H9 (cell line): ENCODE results near the gene SHB. TPM values are rescaled to one million over a fixed set of nuclear protein-coding genes. Genes with fewer than 3 reads are reported as not detected.

Experiments
- DNase-seq: peaks from one replicate; pipeline ENCODE4 v3.0.0-alpha.2; 2017
- H2AFZ ChIP-seq: one replicate; pipeline ENCODE4 v1.6.1; 2013; ENCODE audit warnings: mild to moderate bottlenecking, low read length, control low read depth, moderate library complexity
- H2AK5ac ChIP-seq: 2 replicates; pipeline ENCODE4 v1.6.1; 2013; ENCODE audit warnings: low read length, control low read depth, mixed read lengths; ENCODE audit not compliant: insufficient read length
- H2BK120ac ChIP-seq: one replicate; pipeline ENCODE4 v1.6.1; 2013; ENCODE audit warnings: low read depth, mild to moderate bottlenecking, low read length, control low read depth, inconsistent platforms; ENCODE audit not compliant: poor library complexity, severe bottlenecking
- H2BK12ac ChIP-seq: 2 replicates; pipeline ENCODE4 v1.6.1; 2013; ENCODE audit warnings: low read length, control low read depth, mixed read lengths, low read depth; ENCODE audit not compliant: insufficient read length
- H2BK15ac ChIP-seq: 2 replicates; pipeline ENCODE4 v1.6.1; 2013; ENCODE audit warnings: low read depth, low read length, control low read depth
- H2BK20ac ChIP-seq: one replicate; pipeline ENCODE4 v1.6.1; 2013; ENCODE audit warnings: low read depth, mild to moderate bottlenecking, low read length, control low read depth, inconsistent platforms; ENCODE audit not compliant: poor library complexity, severe bottlenecking
- H2BK5ac ChIP-seq: 2 replicates; pipeline ENCODE4 v1.6.1; 2013; ENCODE audit warnings: low read length, control low read depth, mixed read lengths; ENCODE audit not compliant: insufficient read length
- H3K14ac ChIP-seq: 2 replicates; pipeline ENCODE4 v1.6.1; 2013; ENCODE audit warnings: low read length, control low read depth; ENCODE audit not compliant: insufficient read depth
- H3K18ac ChIP-seq: 2 replicates; pipeline ENCODE4 v1.6.1; 2013; ENCODE audit warnings: low read depth, mild to moderate bottlenecking, mixed read lengths, low read length, control low read depth; ENCODE audit not compliant: insufficient read length
- H3K23ac ChIP-seq: 2 replicates; pipeline ENCODE4 v1.6.1; 2013; ENCODE audit warnings: low read length, control low read depth, mixed read lengths, low read depth; ENCODE audit not compliant: insufficient read length
- H3K23me2 ChIP-seq: 2 replicates; pipeline ENCODE4 v1.6.1; 2013; ENCODE audit warnings: low read depth, mild to moderate bottlenecking, mixed read lengths, low read length, control low read depth; ENCODE audit not compliant: insufficient read length, poor library complexity, severe bottlenecking
- H3K27ac ChIP-seq: 2 replicates; pipeline ENCODE4 v1.5.1; 2013; ENCODE audit warnings: low read length, control low read depth, mixed read lengths, low read depth; ENCODE audit not compliant: insufficient read length
- H3K27me3 ChIP-seq: 2 replicates; pipeline ENCODE4 v1.6.1; 2013; ENCODE audit warnings: low read length, control low read depth, inconsistent platforms; ENCODE audit not compliant: insufficient read depth
- H3K4ac ChIP-seq: 2 replicates; pipeline ENCODE4 v1.6.1; 2013; ENCODE audit warnings: low read depth, mild to moderate bottlenecking, control low read depth, inconsistent platforms, low read length, moderate library complexity
- H3K4me1 ChIP-seq: 2 replicates; pipeline ENCODE4 v1.6.1; 2013; ENCODE audit warnings: low read length, control low read depth, inconsistent platforms; ENCODE audit not compliant: insufficient read depth
- H3K4me2 ChIP-seq: 2 replicates; pipeline ENCODE4 v1.6.1; 2013; ENCODE audit warnings: low read length, control low read depth, mixed read lengths; ENCODE audit not compliant: insufficient read length, insufficient read depth
- H3K56ac ChIP-seq: 2 replicates; pipeline ENCODE4 v1.6.1; 2013; ENCODE audit warnings: low read depth, mild to moderate bottlenecking, mixed read lengths, low read length, control low read depth; ENCODE audit not compliant: insufficient read length
- H3K79me1 ChIP-seq: 2 replicates; pipeline ENCODE4 v1.6.1; 2013; ENCODE audit warnings: low read depth, mild to moderate bottlenecking, moderate library complexity, low read length, control low read depth, inconsistent platforms; ENCODE audit not compliant: insufficient read depth, poor library complexity, severe bottlenecking
- H3K79me2 ChIP-seq: 2 replicates; pipeline ENCODE4 v1.6.1; 2013; ENCODE audit warnings: low read length, control low read depth, inconsistent platforms; ENCODE audit not compliant: insufficient read depth
- H3K9ac ChIP-seq: 2 replicates; pipeline ENCODE4 v1.6.1; 2013; ENCODE audit warnings: low read length, control low read depth, mixed read lengths; ENCODE audit not compliant: insufficient read length; ENCODE audit errors: extremely low read depth
- H3K9me3 ChIP-seq: one replicate; pipeline ENCODE4 v1.6.1; 2013; ENCODE audit warnings: low read depth, low read length, inconsistent platforms; ENCODE audit not compliant: control insufficient read depth
- H3T11ph ChIP-seq: one replicate; pipeline ENCODE4 v1.6.1; 2013; ENCODE audit warnings: mild to moderate bottlenecking, low read length, control low read depth, inconsistent platforms
- H4K20me1 ChIP-seq: one replicate; pipeline ENCODE4 v1.6.1; 2013; ENCODE audit not compliant: control insufficient read depth, insufficient read length, insufficient read depth
- H4K5ac ChIP-seq: 2 replicates; pipeline ENCODE4 v1.6.1; 2013; ENCODE audit warnings: low read depth, mild to moderate bottlenecking, mixed read lengths, low read length, control low read depth; ENCODE audit not compliant: insufficient read length
- H4K8ac ChIP-seq: replicated peaks from 2 replicates; pipeline ENCODE4 v1.6.1; 2013; ENCODE audit warnings: low read length, control low read depth, mixed read lengths, low read depth; ENCODE audit not compliant: insufficient read length
- H4K91ac ChIP-seq: 2 replicates; pipeline ENCODE4 v1.6.1; 2013; ENCODE audit warnings: low read depth, mild to moderate bottlenecking, moderate library complexity, mixed read lengths, low read length, control low read depth; ENCODE audit not compliant: insufficient read length
- H3K27ac Mint-ChIP-seq, 3 experiments: 2 replicates in 2 of 3; 3 replicates in 1 of 3; pipeline ENCODE4 v1.8.0; 2020 to 2021; ENCODE audit warnings: mixed read lengths in 3 of 3, mild to moderate bottlenecking in 1 of 3, moderate library complexity in 1 of 3
- H3K27me3 Mint-ChIP-seq: 2 replicates; pipeline ENCODE4 v1.8.0; 2021; ENCODE audit warnings: low read depth, mild to moderate bottlenecking, moderate library complexity, mixed read lengths
- H3K36me3 Mint-ChIP-seq, 3 experiments: 2 replicates in 2 of 3; 3 replicates in 1 of 3; pipeline ENCODE4 v1.8.0; 2020 to 2021; ENCODE audit warnings: low read depth in 3 of 3, mixed read lengths in 3 of 3; ENCODE audit not compliant: insufficient read depth in 1 of 3
- H3K4me1 Mint-ChIP-seq, 2 experiments: 2 replicates each; pipeline ENCODE4 v1.8.0; 2020; ENCODE audit warnings: mixed read lengths in 2 of 2
- H3K4me3 Mint-ChIP-seq, 2 experiments: 2 replicates in 1 of 2; 3 replicates in 1 of 2; pipeline ENCODE4 v1.8.0; 2020 to 2021; ENCODE audit warnings: mild to moderate bottlenecking in 2 of 2, mixed read lengths in 2 of 2, moderate library complexity in 1 of 2
- H3K9me3 Mint-ChIP-seq, 2 experiments: 2 replicates in 1 of 2; 3 replicates in 1 of 2; pipeline ENCODE4 v1.8.0; 2020; ENCODE audit warnings: mild to moderate bottlenecking in 2 of 2, mixed read lengths in 2 of 2, moderate library complexity in 1 of 2
- WGBS: extraction: QIAGEN DNeasy Blood & Tissue Kit; methylation state at CpG from one replicate; pipeline ENCODE4 v1.1.7; 2013; ENCODE audit warnings: missing lambda C conversion rate, low lambda C conversion rate, mixed read lengths; ENCODE audit not compliant: insufficient read length; ENCODE audit errors: extremely low coverage; 5-methylcytosine and 5-hydroxymethylcytosine counted together
- total RNA-seq: library from RNA; stranded (reverse); gene quantifications from 2 replicates; pipeline ENCODE4 v1.2.1, GENCODE V29; 2021
- TF ChIP-seq, protein P1 (sequence below): fragments of 200-600 bp; sonication (generic); conservative IDR thresholded peaks from 3 replicates; pipeline ENCODE4 v1.8.0; 2021; ENCODE audit warnings: antibody characterized with exemption, mild to moderate bottlenecking

Gene SHB
- total RNA-seq, 1 experiment from 2014 or later = 14.6 TPM

DNA sequence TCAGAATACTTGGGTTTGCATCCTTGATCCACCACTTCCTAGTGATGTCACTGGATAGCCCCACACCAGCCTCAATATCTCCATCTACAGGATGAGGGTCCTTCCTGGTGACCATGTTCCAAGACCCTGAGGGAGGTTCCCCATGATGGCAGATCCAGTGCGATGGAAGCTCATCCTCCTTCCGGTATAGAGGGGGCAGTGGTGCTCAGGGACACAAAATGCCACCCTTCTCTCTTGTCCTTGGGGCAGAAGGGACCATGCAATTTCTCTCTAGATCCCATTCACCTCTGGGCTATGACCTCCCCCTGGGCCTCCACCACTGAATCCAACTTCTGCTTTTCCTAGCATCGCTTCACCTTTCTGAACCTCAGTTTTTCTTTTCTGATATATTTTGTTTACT is 159.7 kb downstream of the SHB start:
- H4K5ac ChIP-seq = no peak overlapping the region
- H3K36me3 Mint-ChIP-seq = no peaks in the 10 kb centered on the region
- no peak overlapping the region for H3K4ac ChIP-seq
- H4K20me1 ChIP-seq = no peaks in the 10 kb centered on the region
- peaks cover 4% of the 10 kb centered on the region; the same call in 1 of the 2 replicates for H3K4me1 ChIP-seq
- no peak overlapping the region for H2BK120ac ChIP-seq
- no peak overlapping the region for H3K27ac Mint-ChIP-seq
- H3K79me2 ChIP-seq = no peaks in the 10 kb centered on the region
- H3K4me2 ChIP-seq = no peak overlapping the region
- no peak overlapping the region for H3K56ac ChIP-seq
- H3K14ac ChIP-seq = no peak overlapping the region
- peaks cover 9% of the 10 kb centered on the region for H3K23me2 ChIP-seq
- no peak overlapping the region for H4K91ac ChIP-seq
- no CpG with 5 or more reads among the region's 3 CpGs for WGBS
- no peak overlapping the region for H3T11ph ChIP-seq
- no peak overlapping the region for H2AK5ac ChIP-seq
- no peak overlapping the region for H2BK5ac ChIP-seq
- DNase-seq = no peak
- TF ChIP-seq, protein P1, sequence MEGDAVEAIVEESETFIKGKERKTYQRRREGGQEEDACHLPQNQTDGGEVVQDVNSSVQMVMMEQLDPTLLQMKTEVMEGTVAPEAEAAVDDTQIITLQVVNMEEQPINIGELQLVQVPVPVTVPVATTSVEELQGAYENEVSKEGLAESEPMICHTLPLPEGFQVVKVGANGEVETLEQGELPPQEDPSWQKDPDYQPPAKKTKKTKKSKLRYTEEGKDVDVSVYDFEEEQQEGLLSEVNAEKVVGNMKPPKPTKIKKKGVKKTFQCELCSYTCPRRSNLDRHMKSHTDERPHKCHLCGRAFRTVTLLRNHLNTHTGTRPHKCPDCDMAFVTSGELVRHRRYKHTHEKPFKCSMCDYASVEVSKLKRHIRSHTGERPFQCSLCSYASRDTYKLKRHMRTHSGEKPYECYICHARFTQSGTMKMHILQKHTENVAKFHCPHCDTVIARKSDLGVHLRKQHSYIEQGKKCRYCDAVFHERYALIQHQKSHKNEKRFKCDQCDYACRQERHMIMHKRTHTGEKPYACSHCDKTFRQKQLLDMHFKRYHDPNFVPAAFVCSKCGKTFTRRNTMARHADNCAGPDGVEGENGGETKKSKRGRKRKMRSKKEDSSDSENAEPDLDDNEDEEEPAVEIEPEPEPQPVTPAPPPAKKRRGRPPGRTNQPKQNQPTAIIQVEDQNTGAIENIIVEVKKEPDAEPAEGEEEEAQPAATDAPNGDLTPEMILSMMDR = no peak
- H3K4me3 Mint-ChIP-seq = no peak overlapping the region
- no peak overlapping the region for H3K9ac ChIP-seq
- no peaks in the 10 kb centered on the region for H3K79me1 ChIP-seq
- no peak overlapping the region for H3K27ac ChIP-seq
- no peak overlapping the region for H3K23ac ChIP-seq
- peaks cover 16 to 20% of the 10 kb centered on the region in 2 experiments for H3K4me1 Mint-ChIP-seq
- H4K8ac ChIP-seq = no peak overlapping the region
- no peak overlapping the region for H2BK20ac ChIP-seq
- peaks cover 27% of the 10 kb centered on the region for H3K27me3 Mint-ChIP-seq
- no peak overlapping the region for H3K18ac ChIP-seq
- no peaks in the 10 kb centered on the region for H3K9me3 Mint-ChIP-seq
- no peak overlapping the region for H2AFZ ChIP-seq
- no peaks in the 10 kb centered on the region for H3K27me3 ChIP-seq
- H2BK15ac ChIP-seq = no peak overlapping the region
- H3K9me3 ChIP-seq = no peaks in the 10 kb centered on the region
- H2BK12ac ChIP-seq = no peak overlapping the region
